H1 (cell line): ENCODE measurements around the gene DDX47.

Experiments
- CHD1 ChIP-seq: IDR thresholded peaks from 2 replicates; pipeline ENCODE4 v1.6.1; 2012; ENCODE audit warnings: low read depth, low read length, improper control_type of control experiment
- EP300 ChIP-seq, 2 experiments: IDR thresholded peaks; 1 replicate in 1 of 2; 2 replicates in 1 of 2; pipeline ENCODE4 v1.6.1; 2011 to 2012; ENCODE audit warnings: low read depth in 2 of 2, low read length in 2 of 2, mild to moderate bottlenecking in 2 of 2, borderline replicate concordance in 1 of 2, inconsistent platforms in 1 of 2, moderate library complexity in 1 of 2
- EZH2 ChIP-seq: fragments of 200-600 bp; sonication (generic); IDR thresholded peaks from 2 replicates; pipeline ENCODE4 v1.7.1; 2012; ENCODE audit warnings: low read depth, mild to moderate bottlenecking, moderate library complexity, low read length, inconsistent platforms; ENCODE audit not compliant: severe bottlenecking
- HDAC2 ChIP-seq, 2 experiments: fragments of 300-600 bp in 1 of 2; sonication (generic) in 1 of 2; IDR thresholded peaks; 2 replicates each; pipeline ENCODE4 v1.6.1; 2011 to 2012; ENCODE audit warnings: low read depth in 2 of 2, low read length in 2 of 2, mild to moderate bottlenecking in 2 of 2, moderate library complexity in 2 of 2, borderline replicate concordance in 1 of 2, inconsistent platforms in 1 of 2
- JUN ChIP-seq: IDR thresholded peaks from 2 replicates; pipeline ENCODE4 v1.6.1; 2011; ENCODE audit warnings: low read depth, mild to moderate bottlenecking, improper control_type of control experiment, low read length
- MAFK ChIP-seq: IDR thresholded peaks from 2 replicates; pipeline ENCODE4 v1.6.1; 2012; ENCODE audit warnings: low read depth, mild to moderate bottlenecking, improper control_type of control experiment, low read length
- POLR2A ChIP-seq, 2 experiments: IDR thresholded peaks; 1 replicate in 1 of 2; 2 replicates in 1 of 2; pipeline ENCODE4 v1.6.1; 2011; ENCODE audit warnings: low read depth in 2 of 2, low read length in 2 of 2, mild to moderate bottlenecking in 2 of 2; ENCODE audit errors: control extremely low read depth in 1 of 2
- POLR2AphosphoS5 ChIP-seq: IDR thresholded peaks from 2 replicates; pipeline ENCODE4 v1.6.1; 2011; ENCODE audit warnings: low read depth, low read length
- SIN3A ChIP-seq, 2 experiments: IDR thresholded peaks in 1 of 2; conservative IDR thresholded peaks in 1 of 2; 2 replicates each; pipeline ENCODE4 v1.6.1; 2011 to 2012; ENCODE audit warnings: low read length in 2 of 2, improper control_type of control experiment in 1 of 2, low read depth in 1 of 2, mild to moderate bottlenecking in 1 of 2
- SIX5 ChIP-seq: IDR thresholded peaks from 2 replicates; pipeline ENCODE4 v1.6.1; 2011; ENCODE audit warnings: mild to moderate bottlenecking, low read depth, low read length
- TBP ChIP-seq: IDR thresholded peaks from 2 replicates; pipeline ENCODE4 v1.6.1; 2011; ENCODE audit warnings: low read depth, low read length, improper control_type of control experiment
- TF ChIP-seq, protein P1 (sequence below), 3 experiments: IDR thresholded peaks; 1 replicate in 2 of 3; 2 replicates in 1 of 3; pipeline versions ENCODE4 v1.5.1 to v1.6.1; 2011; ENCODE audit warnings: low read length in 3 of 3, mild to moderate bottlenecking in 3 of 3, inconsistent platforms in 2 of 3, low read depth in 1 of 3, moderate library complexity in 1 of 3; ENCODE audit not compliant: insufficient read depth in 1 of 3; ENCODE audit errors: control extremely low read depth in 1 of 3
- TF ChIP-seq, protein P2 (sequence below): IDR thresholded peaks from 2 replicates; pipeline ENCODE4 v1.6.1; 2012; ENCODE audit warnings: inconsistent platforms

DNA sequence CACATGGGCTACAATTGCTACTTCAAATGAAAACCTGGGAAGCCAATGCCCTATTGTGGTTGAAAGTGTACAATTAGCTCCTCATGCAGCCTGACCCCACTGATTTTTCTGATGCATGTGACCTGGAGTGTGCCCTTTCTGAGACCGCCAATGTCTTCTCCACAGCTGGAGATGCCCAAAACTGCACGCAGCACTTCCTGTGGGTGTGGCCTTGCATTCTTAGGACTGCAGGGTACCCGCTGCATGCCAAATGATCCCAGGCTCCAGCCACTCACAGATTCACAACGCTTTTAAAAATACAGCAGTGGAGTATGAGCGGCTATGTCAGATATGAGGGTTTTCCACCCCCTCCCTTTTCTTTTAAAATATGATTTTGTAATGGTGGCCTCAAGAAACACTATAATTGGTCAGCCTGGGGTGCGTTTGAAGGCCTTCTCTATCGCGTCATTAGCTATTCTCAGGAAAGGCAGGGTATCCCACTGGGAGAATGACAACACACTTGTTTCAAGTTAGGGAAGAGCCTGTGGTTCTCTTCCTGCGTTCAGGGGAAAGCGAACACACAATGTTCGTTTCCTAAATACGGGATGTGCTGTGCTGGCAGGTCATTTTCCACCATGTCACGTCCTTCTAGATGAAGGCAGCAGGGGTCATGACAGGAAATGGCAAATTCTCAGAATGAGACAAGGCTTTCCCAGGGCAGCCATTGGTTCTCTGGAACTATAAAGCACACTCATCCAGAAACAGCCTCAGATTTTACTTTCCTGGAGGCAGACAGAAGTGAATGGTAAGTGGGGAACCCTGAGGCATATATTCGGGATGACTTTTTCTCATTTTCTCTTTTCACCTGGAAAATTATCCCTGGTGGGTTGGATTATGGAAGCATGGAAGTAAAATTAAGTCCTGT is 28.0 kb upstream of the DDX47 start, which contains the start of gene APOLD1:
- no peak for TF ChIP-seq SIN3A (conservative IDR thresholded peaks at IDR 0.05 in 1 of 2, IDR thresholded peaks at IDR 0.05 in 1 of 2; ENCODE audit: low read depth in 1 of 2, low read length in 2 of 2)
- no peak for TF ChIP-seq CHD1
- no peak for TF ChIP-seq MAFK
- TF ChIP-seq SIX5, result no peak
- no peak for TF ChIP-seq HDAC2 (IDR thresholded peaks at IDR 0.05; ENCODE audit: borderline replicate concordance in 1 of 2, low read depth in 2 of 2, low read length in 2 of 2)
- TF ChIP-seq TBP, result no peak
- TF ChIP-seq EZH2, result peak; percentile 20
- TF ChIP-seq, protein P1, sequence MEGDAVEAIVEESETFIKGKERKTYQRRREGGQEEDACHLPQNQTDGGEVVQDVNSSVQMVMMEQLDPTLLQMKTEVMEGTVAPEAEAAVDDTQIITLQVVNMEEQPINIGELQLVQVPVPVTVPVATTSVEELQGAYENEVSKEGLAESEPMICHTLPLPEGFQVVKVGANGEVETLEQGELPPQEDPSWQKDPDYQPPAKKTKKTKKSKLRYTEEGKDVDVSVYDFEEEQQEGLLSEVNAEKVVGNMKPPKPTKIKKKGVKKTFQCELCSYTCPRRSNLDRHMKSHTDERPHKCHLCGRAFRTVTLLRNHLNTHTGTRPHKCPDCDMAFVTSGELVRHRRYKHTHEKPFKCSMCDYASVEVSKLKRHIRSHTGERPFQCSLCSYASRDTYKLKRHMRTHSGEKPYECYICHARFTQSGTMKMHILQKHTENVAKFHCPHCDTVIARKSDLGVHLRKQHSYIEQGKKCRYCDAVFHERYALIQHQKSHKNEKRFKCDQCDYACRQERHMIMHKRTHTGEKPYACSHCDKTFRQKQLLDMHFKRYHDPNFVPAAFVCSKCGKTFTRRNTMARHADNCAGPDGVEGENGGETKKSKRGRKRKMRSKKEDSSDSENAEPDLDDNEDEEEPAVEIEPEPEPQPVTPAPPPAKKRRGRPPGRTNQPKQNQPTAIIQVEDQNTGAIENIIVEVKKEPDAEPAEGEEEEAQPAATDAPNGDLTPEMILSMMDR (IDR thresholded peaks at IDR 0.05; ENCODE audit: control extremely low read depth in 1 of 3, insufficient read depth in 1 of 3, low read depth in 1 of 3, low read length in 3 of 3), result no peak
- no peak for TF ChIP-seq JUN
- TF ChIP-seq, protein P2, sequence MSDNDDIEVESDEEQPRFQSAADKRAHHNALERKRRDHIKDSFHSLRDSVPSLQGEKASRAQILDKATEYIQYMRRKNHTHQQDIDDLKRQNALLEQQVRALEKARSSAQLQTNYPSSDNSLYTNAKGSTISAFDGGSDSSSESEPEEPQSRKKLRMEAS, result no peak
- no peak for TF ChIP-seq POLR2AphosphoS5
- TF ChIP-seq EP300 (IDR thresholded peaks at IDR 0.05; ENCODE audit: borderline replicate concordance in 1 of 2, low read depth in 2 of 2, low read length in 2 of 2), result no peak
- TF ChIP-seq POLR2A (IDR thresholded peaks at IDR 0.05; ENCODE audit: control extremely low read depth in 1 of 2, low read depth in 2 of 2, low read length in 2 of 2), result no peak
